ENCODE measurements around the gene MTCH1. TPM values are rescaled to one million over a fixed set of nuclear protein-coding genes. Genes with fewer than 3 reads are reported as not detected.

The MTCH1 gene
- total RNA-seq, 2 donors from 2014 or later: 178 to 214 TPM

DNA sequence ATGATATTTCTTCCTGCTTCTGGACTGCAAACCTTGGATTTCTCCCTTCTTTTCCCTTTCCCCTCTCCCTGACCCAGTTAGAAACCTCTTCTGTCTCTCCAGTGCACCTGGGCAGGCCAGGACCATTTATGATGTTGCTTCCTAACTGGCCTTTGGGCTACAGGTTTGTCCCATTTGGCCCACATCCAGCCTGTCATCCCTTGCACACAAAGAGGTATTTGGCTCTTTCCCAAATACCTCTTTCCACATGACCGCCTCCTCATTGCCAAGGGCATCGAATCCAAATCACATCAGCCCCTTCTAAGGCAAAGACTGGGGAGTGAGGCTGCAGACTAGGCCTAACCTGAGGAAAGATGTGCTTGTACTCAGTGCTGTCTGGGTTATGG is 33.1 kb upstream of the MTCH1 start:
- ATAC-seq (no peak), DNase-seq (no peak)
- intact Hi-C loops (cut with DNase I): loop anchor here (2.0 to 10.0 kb wide), 4 partner anchors 134 to 404 kb away; partner anchors contain the start of gene C6orf89 (in 1 of the 2)

DNA sequence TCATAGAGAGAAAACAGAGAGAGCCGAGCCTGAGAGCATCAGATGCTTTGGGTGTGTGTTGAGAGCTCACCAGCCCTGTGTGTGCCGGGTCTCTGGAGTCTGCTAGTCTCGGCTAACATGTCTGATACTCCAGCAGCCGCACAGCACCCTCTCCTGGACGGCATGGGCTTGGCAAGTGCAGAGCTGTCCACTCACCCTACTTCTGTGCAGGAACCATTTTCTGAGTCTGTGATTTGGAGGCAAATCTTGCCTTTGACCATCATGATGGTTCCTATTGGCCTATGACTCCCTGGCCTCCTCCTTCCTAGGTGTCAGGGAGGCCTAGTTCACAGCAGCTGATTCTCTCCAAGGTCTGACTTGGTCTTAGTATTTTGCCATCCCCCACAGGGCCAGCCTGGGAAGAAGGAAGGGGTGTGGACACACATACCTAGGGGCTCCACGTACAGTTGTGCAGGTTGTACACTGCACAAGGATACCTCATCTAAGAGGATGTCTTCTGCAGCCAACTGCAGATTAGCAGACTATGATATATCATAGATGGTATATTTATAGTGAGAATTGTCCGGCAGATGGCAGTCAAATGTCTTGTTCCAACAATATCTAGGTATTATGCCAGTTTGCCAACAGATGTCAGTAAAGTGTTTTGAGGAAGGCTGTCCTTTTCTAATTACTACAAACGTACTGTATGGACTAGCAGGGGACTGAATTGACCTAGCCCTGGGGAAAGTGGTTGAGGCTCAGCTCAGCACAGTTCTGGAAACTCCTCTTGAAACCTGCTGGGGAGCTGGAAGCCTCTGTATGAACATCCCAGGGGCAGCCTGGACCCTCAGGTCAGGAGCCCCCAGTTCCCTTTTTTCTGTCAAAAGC is 32.4 kb upstream of the MTCH1 start:
- intact Hi-C loops (cut with DNase I): loop anchor here (1.0 to 10.0 kb wide), 5 partner anchors 133 to 404 kb away; partner anchors contain the start of gene C6orf89 (in 2 of the 2)
- DNase-seq: peak; percentile 91
- peak; percentile 97 to 98 for ATAC-seq

DNA sequence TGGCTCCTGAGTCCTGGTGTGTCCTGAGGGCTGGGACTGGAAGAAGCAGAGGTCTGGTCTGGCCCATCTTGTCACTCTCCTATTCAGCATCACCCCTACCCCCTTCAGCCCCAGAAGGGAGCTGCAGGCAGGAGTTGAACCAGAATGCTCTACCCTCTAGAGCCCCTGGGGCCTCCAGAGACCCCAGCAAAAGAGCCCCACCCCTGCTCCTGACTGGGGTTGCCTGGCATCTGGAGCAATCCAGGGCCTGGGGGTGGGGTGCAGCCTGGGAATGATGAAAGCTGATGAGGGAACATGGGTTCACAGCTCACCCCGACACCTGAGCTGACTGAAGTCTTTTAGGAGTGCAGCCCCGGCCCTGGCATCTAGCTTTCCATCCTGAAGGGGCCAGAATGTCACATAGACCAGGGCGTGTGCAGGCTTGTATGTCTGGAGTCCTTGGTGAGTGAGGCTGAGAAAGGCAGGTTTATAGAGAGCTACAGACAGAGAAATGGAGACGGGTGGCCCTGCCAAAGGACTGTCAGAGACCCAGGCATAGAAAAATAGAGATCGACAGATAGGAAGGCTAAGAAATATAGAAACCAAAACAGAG is 31.7 kb upstream of the MTCH1 start:
- DNase-seq (no peak), ATAC-seq (no peak)
- intact Hi-C loops (cut with DNase I): loop anchor here (1.0 to 10.0 kb wide), 6 partner anchors 132 to 403 kb away; partner anchors contain the start of gene C6orf89 (in 2 of the 2)

DNA sequence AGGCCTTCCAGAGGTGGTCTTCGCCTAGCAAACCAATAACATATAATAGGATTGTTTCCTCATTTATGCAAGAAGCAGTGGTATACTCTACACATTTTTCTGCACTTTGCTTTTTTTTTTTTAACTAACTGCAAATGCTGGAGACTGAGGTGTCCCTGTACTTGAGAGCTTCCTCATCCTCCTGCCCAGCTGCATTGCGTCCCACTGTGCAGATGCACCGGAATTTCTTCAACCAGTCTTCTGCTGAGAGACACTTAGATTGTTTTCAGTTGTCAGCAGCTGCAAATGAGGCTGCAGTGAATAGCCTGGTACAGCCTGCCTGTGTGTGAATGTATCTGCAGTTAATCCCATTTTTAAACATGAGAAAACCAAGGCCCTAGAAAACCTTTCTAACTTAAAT is 31.0 kb upstream of the MTCH1 start:
- intact Hi-C loops (cut with DNase I): loop anchor here (2.0 to 10.0 kb wide), 4 partner anchors 132 to 402 kb away; partner anchors contain the start of gene C6orf89 (in 1 of the 2)
- ATAC-seq: no peak
- DNase-seq: no peak

DNA sequence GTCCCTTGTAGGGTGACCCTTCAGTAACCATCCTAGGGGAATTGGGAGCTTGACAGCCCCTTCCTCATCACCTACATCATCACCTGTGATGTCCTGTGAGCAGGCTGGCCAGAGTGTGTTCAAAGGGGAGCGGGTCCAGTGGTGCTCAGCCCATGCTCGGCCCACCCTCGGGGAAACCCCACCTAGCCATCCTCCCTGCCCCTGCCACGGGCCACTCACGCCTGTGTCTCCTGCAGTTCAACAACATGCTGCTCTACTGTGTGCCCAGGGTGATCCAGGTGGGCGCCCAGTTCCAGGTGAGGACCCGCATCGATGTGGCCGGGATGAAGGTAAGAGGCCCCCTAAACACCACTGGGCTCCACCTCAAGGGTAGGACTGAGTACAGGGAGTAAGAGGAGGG is 29.5 kb upstream of the MTCH1 start:
- DNase-seq (no peak), ATAC-seq (no peak)
- intact Hi-C loops (cut with DNase I): loop anchor here (5.0 to 10.0 kb wide), 3 partner anchors 131 to 401 kb away; partner anchors contain the start of gene C6orf89 (in 1 of the 2)

DNA sequence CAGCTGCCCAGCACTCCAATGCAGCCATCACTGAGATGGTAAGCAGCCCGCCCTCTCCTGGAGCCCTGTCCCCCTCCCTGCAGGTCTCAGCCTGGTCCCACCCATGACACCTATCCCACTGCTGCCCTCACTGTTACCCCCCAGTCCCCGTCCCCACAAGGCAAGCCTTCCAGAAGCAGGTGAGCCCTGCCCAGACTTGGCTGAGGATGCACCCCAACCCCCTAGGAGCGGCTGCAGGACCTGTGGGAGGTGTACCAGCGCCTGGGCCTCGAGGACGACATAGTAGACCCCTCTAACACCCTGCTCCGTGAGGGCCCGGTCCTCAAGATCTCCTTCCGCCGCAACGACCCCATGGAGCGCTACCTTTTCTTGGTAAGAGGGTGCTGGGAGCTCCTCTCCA is 28.7 kb upstream of the MTCH1 start:
- DNase-seq (no peak), ATAC-seq (no peak)
- intact Hi-C loops (cut with DNase I): loop anchor here (5.0 to 10.0 kb wide), 3 partner anchors 130 to 400 kb away; partner anchors contain the start of gene C6orf89 (in 1 of the 2)

DNA sequence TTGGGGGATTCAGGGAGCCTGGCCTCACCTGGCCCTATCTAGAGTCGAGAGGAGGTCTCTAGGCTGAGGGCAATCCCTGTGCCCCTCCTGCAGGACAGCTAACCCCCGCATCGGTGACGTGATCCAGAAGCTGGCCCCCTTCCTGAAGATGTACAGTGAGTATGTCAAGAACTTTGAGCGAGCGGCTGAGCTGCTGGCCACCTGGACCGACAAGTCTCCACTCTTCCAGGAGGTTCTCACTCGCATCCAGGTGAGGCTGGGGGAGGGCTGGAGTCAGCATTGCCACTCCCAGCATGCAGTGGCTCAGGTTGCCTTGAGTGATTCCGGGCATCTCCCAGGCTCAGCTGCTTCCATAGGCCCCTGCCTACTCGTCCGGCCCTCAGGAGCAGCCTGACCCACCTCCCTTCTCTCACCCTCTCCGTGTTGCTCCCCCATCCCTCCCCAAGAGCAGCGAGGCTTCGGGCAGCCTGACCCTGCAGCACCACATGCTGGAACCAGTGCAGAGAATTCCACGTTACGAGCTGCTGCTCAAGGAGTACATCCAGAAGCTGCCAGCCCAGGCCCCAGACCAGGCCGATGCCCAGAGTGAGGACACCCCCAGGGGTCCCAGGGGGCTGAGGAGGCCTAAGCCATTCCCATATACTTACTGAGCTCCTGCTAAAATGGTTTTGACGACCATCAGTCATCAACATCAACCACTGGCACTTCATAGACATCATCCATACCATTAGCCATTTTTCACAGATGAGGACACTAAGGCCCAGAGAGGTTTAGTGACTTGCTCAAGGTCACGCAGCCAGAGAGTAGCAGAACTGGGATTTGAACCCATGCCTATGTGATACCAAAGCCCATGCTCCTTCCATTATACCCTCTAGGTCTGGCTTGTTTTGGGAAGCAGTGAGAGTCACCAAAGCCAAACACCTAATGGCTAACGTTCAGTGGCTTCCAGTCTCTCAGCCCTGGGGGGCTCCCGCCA is 27.8 kb upstream of the MTCH1 start:
- intact Hi-C loops (cut with DNase I): loop anchor here (10.0 kb wide), 2 partner anchors 129 to 399 kb away; partner anchors contain the start of gene C6orf89 (in 1 of the 2)
- no peak for DNase-seq
- ATAC-seq: no peak

DNA sequence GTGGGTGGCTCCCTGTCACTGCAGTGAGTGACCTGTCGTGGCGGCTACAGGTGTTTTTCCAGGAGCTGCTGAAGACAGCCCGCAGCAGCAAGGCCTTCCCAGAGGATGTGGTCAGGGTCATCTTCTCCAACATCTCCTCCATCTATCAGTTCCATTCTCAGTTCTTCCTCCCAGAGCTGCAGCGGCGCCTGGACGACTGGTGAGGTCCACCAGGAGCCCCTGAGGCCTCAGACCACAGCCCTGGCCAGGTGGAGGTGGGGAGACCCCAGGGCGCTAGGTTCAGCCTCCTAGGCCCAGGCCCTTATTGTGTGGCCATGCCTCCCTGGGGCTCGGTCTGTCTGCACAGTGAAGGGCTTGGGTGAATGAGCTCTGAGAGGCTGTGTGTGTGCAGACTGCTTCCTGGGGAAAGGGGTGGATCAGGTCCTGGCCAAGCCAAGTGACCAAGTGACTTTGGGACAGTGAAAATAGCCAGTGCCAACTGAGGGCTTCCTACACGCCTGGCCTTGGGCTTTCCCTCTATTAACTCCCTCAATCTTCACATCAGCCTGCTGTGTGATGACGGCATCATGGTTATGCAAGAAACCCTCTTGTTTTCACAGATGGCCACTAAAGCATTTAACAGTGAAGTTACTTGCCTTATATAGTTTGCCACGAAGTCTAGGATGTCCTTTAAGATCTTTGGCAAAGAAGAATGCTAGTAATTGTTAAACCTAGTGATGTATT is 25.8 kb upstream of the MTCH1 start:
- DNase-seq (no peak), ATAC-seq (no peak)
- intact Hi-C loops (cut with DNase I): loop anchor here (10.0 kb wide), 2 partner anchors 127 to 397 kb away; partner anchors contain the start of gene C6orf89 (in 1 of the 2)

DNA sequence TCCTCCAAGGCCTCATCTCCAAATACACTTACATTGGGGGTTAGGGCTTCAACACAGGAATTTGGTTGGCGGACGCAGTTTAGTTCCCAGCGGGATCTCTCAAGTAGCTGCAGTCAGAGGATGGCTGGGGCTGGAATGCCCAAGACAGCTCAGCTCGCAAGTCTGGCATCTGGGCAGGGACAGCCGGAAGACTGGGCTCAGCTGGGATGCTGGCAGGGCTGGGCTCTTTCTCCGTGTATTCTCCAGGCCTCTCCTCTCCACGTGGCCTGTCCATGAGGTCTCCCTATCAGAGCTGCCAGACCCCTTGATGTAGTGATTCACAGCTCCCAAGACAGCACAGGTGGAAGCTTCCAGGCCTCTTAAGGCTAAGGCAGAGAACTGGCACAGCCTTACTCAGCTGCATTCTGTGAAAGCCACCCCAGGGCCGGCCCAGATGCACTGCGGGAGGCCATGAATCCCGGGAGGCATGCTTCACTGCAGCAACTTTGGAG is 24.5 kb upstream of the MTCH1 start:
- intact Hi-C loops (cut with DNase I): loop anchor here (10.0 kb wide), 2 partner anchors 126 to 396 kb away; partner anchors contain the start of gene C6orf89 (in 1 of the 2)
- DNase-seq: no peak
- ATAC-seq: no peak

DNA sequence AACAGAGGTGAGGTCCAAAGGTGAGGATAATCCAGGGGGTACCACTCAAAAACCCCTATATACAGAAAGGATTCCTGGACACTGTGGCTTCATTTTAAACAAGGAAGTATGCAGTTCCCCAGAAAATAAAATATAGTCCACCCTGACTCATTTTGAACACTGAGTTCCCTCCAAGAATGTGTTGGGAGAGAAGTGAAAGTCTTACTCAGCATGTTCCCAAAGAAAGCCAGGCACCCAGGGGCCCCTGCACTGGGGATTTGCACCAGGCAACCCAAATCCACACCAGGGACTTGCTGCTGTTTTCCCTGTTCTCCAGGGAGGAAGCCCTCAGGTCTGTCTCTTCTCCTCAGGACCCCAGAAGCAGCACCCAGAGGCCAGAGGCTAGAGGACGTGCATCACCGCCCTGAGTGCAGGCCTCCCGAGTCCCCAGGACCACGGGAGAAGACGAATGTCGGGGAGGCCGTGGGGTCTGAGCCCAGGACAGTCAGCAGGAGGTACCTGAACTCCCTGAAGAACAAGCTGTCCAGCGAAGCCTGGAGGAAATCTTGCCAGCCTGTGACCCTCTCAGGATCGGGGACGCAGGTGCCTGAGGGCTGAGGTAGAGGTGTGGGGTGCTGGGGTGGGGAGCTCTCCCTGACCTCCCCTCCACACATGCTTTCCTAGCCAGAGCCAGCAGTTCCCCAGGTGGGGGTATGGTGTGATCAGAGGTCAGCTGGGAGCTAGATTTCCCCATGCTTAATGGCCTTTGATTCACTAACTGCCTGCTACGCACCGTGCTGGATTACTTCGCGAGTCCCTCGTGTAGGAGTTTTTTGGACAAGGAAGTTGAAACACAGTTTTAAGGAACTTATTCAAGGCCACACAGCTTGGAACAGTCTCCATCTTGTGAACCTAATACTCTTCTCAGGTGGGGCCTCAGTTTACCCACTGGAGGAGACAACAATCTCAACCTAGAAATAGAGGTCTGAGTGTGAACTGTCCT is 22.8 kb upstream of the MTCH1 start:
- intact Hi-C loops (cut with DNase I): no loop called here
- peak; percentile 34 to 46 for ATAC-seq

DNA sequence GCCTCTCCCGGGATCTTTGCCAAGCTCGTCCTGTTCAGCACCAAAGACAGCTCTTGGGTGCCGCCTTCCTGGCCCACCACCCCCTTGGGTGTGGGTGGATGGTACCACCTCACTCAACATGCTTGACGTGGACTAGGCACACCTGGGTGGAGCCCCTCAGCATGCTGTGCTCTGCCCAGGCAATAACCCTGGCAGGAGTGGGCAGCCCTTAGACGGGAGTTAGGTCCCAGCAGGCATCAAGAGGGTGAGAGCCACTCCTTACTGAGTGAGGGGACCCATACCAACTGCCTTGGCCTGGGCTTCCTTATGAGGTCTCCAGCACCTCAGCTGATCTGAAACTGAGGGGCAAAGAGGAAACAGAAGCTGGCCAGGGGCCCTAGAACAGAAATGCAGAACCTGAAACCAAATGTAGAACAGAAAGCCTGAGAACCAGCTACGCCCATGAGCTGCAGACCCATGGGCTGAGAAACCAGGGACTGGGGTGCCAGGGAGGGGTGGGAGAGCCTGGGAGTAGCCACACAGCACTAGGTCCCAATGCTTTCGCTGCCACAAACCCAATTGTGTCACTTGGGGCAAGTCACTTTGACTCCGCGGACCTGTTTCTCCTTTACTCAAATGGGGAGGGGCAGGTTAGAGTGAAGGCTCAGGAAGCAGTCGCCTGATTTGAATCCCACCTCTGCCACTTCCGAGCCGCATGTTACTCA is 21.5 kb upstream of the MTCH1 start:
- intact Hi-C loops (cut with DNase I): no loop called here
- no peak for DNase-seq
- peak; percentile 51 to 53 for ATAC-seq

More for the DNA sequence above, 22.8 kb upstream of the MTCH1 start:
- no peak for DNase-seq

DNA sequence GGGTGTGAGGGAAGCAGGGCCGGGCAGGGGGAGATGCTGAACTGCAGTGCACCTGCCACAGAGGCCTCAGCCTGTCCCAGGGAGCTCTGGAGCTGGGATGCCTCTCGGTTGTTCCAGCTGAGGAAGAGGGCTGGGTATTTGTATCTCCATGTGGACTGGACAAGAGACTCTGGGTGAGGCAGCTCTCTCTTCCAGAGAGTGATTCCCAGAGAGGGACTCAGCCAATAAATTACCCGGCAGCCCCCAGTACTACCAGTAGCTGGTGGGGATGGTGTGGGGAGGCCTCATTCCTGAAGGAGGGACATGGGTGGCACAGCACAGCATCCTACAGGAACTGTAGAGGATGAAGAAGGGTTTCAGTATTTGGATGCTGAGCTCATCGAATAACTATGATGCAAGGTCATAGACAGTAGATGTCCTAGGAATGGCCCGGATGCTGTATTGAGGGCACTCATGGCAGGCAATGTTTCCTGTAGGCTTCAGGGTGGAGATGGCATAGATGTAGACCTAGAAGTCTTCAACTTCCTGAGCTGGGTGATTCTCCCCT is 20.9 kb upstream of the MTCH1 start:
- intact Hi-C loops (cut with DNase I): no loop called here
- no peak for DNase-seq
- ATAC-seq: peak in 1 of 2 donors; percentile 41

DNA sequence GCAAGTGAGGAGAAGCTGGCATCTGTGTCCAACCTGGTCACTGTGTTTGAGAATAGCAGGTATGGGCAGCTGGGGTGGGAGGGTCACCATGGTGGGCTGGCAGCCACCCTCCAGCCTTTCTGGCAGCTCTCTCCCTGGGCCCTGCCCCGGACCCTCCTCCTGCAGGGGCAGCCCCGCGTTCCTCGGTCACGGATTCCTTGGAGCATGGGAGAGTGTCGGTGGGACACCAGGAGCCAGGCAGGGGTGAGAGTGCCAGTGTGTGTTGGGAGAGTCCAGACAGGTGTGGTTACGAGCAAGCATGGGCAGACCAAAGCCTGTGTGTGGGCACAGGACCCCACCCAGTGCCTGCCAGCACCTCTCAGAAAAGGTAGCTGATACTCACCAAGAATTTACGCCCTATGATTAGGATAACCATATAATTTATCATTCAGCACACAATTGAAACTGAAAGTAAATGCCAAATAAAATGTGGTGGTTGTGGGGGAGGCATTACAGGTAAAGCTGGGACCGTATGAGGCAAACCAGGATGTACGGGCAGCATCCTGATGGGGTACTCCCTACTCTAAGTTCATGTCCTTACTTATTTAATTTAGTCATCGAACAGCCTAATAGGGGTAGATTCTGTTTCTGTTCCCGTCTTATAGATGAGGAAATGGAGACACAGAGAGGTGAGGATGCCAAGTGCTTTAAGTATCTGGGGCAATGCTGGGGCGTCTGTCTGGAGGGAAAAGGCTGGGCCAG is 20.0 kb upstream of the MTCH1 start:
- DNase-seq (no peak), ATAC-seq (no peak)
- intact Hi-C loops (cut with DNase I): no loop called here

DNA sequence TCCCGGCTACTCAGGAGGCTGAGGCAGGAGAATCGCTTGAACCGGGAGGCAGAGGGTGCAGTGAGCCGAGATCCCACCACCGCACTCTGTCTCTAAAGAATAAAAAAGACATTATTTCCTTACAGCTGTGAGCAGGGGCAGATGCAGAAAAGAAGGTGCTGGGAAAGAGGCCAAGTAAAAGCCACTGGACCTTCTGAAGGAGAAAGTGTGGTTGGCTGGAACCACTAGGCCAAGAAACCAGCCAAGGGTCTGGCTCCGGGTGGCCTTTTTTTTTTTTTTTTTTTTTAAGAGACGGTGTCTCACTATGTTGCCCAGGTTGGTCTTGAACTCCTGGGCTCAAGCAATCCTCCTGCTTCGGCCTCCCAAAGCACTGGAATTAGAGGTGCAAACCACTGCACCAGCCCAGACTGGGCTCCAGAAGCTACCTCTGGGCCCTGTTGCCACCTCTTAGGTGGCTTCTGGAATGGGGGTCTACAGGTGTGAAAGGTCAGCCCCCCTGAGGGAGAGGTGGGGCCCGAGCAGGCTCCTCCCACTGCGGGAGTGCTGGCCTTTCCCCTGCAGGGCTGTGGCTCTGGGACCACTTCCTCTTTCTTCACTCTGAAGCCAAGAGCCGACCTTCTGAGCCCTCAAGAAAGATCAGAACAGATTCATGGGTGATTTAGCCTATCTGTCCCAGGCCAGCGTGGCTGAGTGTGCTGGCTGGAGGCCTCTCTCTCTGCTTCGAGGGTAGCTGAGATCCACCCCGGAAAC is 19.2 kb upstream of the MTCH1 start, which contains the start of gene FGD2:
Gene FGD2, plus strand, starts transcription at position 595 of the 750 bp plus-strand sequence. CDS start 163 bp downstream, outside the sequence.
- ATAC-seq (peak in 1 of 2 donors; percentile 11), DNase-seq (no peak)
- intact Hi-C loops (cut with DNase I): no loop called here

Measured in left cardiac atrium (tissue), 4 donors.